ENCODE results near the gene MAP3K5. TPM values are rescaled to one million over a fixed set of nuclear protein-coding genes. Genes with fewer than 3 reads are reported as not detected.

Gene MAP3K5
- total RNA-seq, 4 donors from 2014 or later: 26.9 to 64.5 (median 34.0) TPM

DNA sequence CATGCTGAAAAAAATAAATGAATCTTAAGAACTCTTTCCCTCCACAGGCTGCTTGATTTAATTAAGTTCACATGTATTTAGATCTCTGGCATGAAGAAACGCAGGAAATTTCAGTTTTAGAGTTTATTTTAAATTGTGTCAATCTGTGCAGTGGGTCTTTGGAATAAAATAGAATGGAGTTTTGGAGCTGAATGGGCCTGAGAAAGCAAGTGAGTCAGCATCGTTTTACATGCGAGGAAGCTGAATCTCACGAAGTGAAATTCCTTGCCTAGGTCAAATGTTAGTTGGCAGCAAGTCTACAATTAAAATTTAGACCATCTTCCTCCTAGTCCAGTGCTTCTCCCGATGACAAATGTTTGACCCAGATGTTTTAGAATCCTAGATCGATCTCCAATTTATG is 264.4 kb downstream of the MAP3K5 start:
- H3K36me3 ChIP-seq: no peaks in the 10 kb centered on the region
- peaks cover 0 to 9% (median 3%) of the 10 kb centered on the region in 4 donors for H3K4me1 ChIP-seq
- no peaks in the 10 kb centered on the region for H3K27me3 ChIP-seq
- no peak overlapping the region for H3K4me3 ChIP-seq
- H3K9me3 ChIP-seq: no peaks in the 10 kb centered on the region
- WGBS, 2 donors: 50 to 54% methylated on average over 6 of the region's 6 CpGs
- no peak overlapping the region for H3K27ac ChIP-seq
- DNase-seq (ENCODE audit: low spot score in 2 of 2): no peak
- TF ChIP-seq EP300 (IDR thresholded peaks at IDR 0.05): no peak
- TF ChIP-seq POLR2A (IDR thresholded peaks at IDR 0.05): no peak
- TF ChIP-seq, protein P1, sequence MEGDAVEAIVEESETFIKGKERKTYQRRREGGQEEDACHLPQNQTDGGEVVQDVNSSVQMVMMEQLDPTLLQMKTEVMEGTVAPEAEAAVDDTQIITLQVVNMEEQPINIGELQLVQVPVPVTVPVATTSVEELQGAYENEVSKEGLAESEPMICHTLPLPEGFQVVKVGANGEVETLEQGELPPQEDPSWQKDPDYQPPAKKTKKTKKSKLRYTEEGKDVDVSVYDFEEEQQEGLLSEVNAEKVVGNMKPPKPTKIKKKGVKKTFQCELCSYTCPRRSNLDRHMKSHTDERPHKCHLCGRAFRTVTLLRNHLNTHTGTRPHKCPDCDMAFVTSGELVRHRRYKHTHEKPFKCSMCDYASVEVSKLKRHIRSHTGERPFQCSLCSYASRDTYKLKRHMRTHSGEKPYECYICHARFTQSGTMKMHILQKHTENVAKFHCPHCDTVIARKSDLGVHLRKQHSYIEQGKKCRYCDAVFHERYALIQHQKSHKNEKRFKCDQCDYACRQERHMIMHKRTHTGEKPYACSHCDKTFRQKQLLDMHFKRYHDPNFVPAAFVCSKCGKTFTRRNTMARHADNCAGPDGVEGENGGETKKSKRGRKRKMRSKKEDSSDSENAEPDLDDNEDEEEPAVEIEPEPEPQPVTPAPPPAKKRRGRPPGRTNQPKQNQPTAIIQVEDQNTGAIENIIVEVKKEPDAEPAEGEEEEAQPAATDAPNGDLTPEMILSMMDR (IDR thresholded peaks at IDR 0.05): no peak

DNA sequence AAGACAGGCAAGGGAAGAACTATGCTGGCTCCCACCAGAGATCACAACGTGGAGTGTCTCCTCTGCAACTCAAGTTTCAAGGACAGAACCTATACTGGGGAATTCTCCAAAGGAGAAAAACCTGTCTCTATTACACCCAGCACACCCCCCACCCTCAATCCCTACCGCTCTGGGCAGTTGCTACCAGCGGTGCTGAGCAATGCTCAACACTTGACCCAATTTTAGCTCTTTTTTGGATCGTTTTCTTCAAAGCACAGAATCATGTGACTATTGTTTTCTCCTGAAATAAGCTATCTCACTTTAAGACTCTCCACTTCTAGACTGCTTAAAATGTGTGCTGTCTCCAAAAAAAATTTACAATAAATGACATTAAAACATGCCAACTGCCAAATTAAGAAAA is 265.3 kb downstream of the MAP3K5 start:
- Histone ChIP-seq H3K36me3 (no peaks in the 10 kb centered on the region), H3K9me3 (no peaks in the 10 kb centered on the region), H3K4me3 (no peak overlapping the region), H3K27me3 (no peaks in the 10 kb centered on the region), H3K4me1 (peaks cover 0 to 9% (median 3%) of the 10 kb centered on the region in 4 donors), H3K27ac (no peak overlapping the region)
- WGBS, 2 donors: 43% methylated on average over 4 of the region's 4 CpGs
- TF ChIP-seq, protein P1 (IDR thresholded peaks at IDR 0.05): no peak
- TF ChIP-seq POLR2A (IDR thresholded peaks at IDR 0.05): no peak
- TF ChIP-seq EP300 (IDR thresholded peaks at IDR 0.05): no peak
- no peak for DNase-seq (ENCODE audit: low spot score in 2 of 2)

DNA sequence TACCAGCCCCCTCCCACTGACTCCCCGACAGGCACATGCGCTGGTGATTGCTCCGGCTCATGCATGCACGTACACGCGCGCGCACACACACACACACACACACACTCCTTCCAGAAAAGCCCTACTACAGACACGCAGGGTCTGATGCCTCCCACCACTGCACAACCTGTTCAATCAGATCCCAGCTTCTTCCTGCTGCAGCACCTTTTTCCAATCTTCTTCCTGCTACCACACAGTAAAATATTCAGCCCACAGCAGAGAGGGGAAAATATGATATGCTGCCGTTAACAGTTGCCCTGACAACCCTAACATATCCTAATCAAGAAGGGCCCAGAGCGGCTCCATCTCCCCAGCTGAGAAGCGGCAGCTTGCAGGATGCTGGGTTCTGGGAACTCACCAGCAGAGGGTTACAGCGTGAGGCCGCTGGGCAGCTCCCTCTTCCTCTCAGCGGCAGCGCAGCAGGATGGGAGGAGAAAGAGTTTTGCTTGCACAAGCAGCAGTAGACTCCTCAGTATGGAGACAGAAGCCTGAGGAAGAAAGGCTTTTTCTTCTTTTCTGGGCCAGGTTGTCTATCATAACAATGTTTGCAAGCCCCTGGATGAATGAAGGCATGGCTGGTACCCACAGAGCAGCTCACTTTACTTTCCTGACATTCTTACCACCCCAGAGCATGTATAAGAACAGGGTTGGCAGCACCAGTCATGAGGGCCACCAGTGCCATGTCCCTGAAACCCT is 265.9 kb downstream of the MAP3K5 start:
- DNase-seq (ENCODE audit: low spot score in 2 of 2): no peak
- H3K27ac ChIP-seq: no peak overlapping the region
- peaks cover 0 to 9% (median 3%) of the 10 kb centered on the region in 4 donors for H3K4me1 ChIP-seq
- no peaks in the 10 kb centered on the region for H3K27me3 ChIP-seq
- H3K4me3 ChIP-seq: no peak overlapping the region
- WGBS, 2 donors: 13 to 22% methylated on average over 12 to 16 of the region's 16 CpGs
- no peaks in the 10 kb centered on the region for H3K36me3 ChIP-seq
- TF ChIP-seq POLR2A (IDR thresholded peaks at IDR 0.05) (no peak), EP300 (IDR thresholded peaks at IDR 0.05) (no peak)
- TF ChIP-seq, protein P1 (IDR thresholded peaks at IDR 0.05): peak in 1 of 5 experiments; percentile 16
- H3K9me3 ChIP-seq: no peaks in the 10 kb centered on the region

DNA sequence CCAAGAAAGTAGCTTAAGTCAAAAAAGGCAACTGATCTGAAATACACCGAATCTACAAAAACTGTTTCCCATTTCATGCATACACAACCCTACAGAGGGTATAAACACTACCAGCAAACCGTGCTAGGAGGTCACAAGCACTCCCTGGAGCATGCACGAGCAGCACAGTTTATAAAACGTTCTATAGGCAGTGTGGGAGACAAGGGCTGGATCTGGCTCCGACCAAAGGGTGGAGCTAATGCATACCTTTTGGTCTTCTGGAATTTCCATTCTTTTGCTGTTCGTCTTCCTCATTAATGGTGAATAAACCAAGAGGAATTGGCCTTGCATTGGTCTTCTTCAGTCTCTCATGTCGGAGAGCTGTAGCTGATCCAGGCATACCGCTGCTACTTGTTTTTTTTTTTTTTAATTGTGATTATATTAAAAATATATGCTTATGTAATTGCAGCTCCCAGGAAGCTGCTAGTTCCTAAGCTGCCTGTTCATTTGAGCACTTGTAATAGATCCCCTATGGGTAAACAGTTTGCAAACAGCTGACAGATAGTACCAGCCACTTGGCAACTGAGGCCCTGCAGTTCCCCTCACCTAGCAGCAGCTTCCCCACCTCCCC is 266.6 kb downstream of the MAP3K5 start:
- Histone ChIP-seq H3K4me1 (peaks cover 0 to 9% (median 3%) of the 10 kb centered on the region in 4 donors), H3K4me3 (no peak overlapping the region), H3K27me3 (no peaks in the 10 kb centered on the region), H3K9me3 (no peaks in the 10 kb centered on the region), H3K27ac (no peak overlapping the region), H3K36me3 (no peaks in the 10 kb centered on the region)
- TF ChIP-seq POLR2A (IDR thresholded peaks at IDR 0.05): no peak
- no peak for DNase-seq (ENCODE audit: low spot score in 2 of 2)
- 47 to 49% methylated on average over 8 of the region's 8 CpGs for WGBS, 2 donors

DNA sequence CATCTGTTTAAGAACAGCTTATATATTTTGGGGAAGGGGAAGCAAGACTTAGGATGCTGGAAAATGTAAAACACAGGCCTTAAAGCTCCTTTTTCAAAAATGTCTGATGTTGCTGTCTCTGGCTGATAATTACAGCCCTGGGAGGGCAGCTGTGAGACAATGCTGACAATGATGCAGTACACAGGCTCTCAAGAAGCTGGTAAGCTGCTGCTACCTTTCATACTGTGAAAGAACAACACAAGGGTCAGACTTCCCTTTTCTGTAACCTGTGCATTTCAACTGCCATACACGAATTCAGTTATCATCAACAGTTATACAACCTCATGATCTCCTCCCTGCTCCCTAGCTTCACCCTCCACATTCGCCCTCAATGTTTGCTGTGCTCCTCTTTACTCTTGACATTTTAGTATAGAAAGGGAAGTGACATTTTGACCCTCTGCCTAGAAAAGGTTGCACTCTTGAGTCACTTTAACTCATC is 267.3 kb downstream of the MAP3K5 start:
- H3K4me1 ChIP-seq: peaks cover 0 to 9% (median 3%) of the 10 kb centered on the region in 4 donors
- no peak for DNase-seq (ENCODE audit: low spot score in 2 of 2)
- H3K36me3 ChIP-seq: no peaks in the 10 kb centered on the region
- 65 to 69% methylated on average over 2 of the region's 2 CpGs for WGBS, 2 donors
- no peaks in the 10 kb centered on the region for H3K9me3 ChIP-seq
- H3K27ac ChIP-seq: no peak overlapping the region
- H3K4me3 ChIP-seq: no peak overlapping the region
- TF ChIP-seq, protein P1 (IDR thresholded peaks at IDR 0.05): no peak
- no peak for TF ChIP-seq POLR2A (IDR thresholded peaks at IDR 0.05)
- no peak for TF ChIP-seq EP300 (IDR thresholded peaks at IDR 0.05)
- H3K27me3 ChIP-seq: no peaks in the 10 kb centered on the region
